HG02852 (cell line): Measurements from ENCODE around the gene AP1S3.
"Not testable (repeated sequence)": the region's sequence is repeated elsewhere in the genome, so short reads cannot be mapped to it uniquely, and the experiment has no call there.

ENCODE experiments used
- ATAC-seq: cut with Tn5 transposase; IDR thresholded peaks from one replicate; pipeline ENCODE4 v1.9.1; 2021; ENCODE audit warnings: mild to moderate bottlenecking, moderate library complexity; ENCODE audit not compliant: unreplicated experiment

AP1S3 gene

DNA sequence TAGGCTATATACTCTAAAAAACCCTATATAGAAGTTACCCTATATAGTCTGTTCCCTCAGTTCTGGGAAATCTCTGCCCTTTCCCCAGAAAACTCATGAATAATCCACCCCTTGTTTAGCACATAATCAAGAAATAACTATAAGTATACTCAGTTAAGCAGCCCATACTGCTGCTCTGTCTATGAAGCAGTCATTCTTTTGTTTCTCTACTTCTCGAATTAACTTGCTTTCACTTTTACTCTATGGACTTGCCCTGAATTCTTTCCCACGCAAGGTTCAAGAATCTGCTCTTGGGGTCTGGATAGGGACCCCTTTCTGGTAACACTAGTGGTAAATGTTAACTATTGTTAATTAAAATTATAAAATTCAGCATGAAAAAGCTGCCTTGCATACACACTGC, 17.4 kb upstream of the AP1S3 start:
- ATAC-seq = peak; percentile 59

GRCh38 chr2:223853425-223853837, 16.0 kb upstream of the AP1S3 start:
- ATAC-seq = no peak

GRCh38 chr2:223852281-223852795, 15.0 kb upstream of the AP1S3 start:
- no peak for ATAC-seq

DNA sequence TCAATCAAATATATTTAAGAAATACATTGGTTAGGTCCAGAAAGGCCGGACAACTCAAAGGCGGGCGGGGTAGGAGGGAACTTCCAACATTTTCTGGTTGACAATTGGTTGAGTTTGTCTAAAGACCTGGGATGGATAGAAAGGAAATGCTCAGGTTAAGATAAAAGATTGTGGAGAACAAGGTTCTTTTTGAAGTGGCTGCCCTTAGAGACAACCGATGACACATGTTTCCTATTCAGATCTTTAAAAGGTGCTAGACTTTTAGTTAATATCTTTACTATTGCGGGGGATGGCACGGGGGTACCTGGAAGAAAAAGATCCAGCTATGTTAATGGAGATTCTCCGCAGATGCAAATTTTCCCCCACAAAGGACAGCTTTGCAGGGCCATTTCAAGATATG, 10.0 kb upstream of the AP1S3 start:
- no peak for ATAC-seq

GRCh38 chr2:223846515-223846914, 9.1 kb upstream of the AP1S3 start:
- ATAC-seq = no peak

- no peak for ATAC-seq
These were observed 4.2 kb upstream of the AP1S3 start for GRCh38 chr2:223841436-223842190.

DNA sequence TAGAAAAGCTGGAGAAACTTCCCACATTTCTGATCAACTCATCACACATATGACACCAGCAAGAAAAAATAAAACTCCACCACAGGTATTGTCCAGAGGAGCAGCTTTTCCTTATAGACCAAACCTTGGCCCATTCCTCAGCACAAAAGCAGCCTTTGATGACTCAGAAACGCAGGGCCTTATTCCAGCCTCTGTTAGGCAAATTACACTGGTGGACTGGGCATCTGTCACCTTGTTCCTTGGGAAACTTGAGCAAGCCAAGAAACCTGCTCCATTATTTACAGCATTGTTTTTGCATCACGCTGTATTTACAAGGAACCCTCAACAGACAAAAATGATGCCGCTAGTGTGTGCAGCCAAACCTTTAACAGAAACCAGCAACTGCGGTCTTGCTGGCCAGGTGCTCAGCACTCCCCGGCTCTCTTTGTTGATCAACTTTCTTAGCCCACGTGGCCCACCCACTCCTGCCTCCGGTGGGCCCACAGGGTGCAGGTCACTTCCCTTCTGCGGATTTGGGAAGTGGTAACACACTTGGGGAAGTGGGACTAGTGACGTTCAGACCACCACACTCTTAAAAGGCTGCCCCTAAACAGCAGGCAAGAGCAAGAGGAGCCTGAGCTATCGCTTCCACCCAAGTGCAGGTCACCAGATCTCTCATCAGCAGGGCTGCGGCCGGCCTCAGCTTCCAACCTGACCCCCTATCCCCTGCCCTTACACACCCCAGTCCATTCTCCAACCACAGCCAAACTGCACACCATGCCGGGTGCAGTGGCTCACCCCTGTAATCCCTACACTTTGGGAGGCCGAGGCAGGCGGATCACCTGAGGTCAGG, 1.5 kb downstream of the AP1S3 start:
- ATAC-seq = peak; percentile 60

DNA sequence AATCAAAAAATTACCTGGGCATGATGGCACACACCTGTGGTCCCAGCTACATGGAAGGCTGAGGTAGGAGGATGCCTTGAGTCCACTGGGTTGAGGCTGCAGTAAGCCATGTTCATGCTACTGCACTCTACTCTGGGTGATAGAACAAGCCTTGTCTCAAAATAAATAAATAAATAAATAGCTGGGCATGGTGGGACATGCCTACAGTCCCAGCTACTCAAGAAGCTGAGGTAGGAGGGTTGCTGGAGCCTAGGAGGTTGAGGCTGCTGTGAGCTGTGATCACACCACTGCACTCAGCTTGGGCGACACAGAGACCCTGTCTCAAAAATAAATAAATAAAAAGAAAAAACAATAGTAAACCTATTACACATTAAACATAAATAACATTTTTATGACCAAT, 3.0 kb downstream of the AP1S3 start:
- no peak for ATAC-seq

- ATAC-seq = no peak
These were observed 5.0 kb downstream of the AP1S3 start for GRCh38 chr2:223832241-223832903.

DNA sequence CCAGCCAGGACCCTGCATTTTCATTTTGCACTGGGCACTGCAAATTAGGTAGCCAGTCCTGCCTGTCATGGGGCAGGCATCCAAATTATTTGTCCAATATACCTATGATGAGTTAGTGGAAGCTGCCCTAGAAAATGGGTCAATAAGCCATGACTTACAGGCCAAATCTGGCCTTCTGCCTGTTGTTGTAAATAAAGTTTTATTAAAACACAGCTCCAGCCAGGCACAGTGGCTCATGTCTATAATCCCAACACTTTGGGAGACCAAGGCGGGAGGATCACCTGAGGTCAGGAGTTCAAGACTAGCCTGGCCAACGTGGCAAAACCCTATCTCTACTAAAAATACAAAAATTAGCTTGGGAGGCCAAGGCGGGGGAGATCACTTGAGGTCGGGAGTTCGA, 8.3 kb downstream of the AP1S3 start:
- ATAC-seq = no peak

- ATAC-seq = no peak
These were observed 9.1 kb downstream of the AP1S3 start for GRCh38 chr2:223828314-223828713.

- ATAC-seq = no peak
These were observed 10.4 kb downstream of the AP1S3 start for GRCh38 chr2:223826995-223827394.

DNA sequence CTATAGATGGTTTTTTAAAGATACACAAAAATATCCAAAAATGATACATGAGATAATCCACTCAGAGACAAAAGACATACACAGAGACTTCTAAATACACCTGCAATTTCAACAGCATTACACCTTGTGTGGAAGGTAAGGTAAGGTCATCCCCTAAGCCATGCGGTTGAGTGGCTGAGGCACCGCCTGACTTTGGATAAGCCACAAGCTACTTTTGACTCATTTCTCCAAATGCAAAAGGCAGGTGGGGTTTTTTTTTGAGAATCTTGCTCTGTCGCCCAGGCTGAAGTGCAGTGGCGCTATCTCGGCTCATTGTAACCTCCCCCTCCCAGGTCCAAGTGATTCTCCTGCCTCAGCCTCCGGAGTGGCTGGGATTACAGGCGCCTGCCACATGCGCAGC, 13.1 kb downstream of the AP1S3 start:
- ATAC-seq = no peak

- ATAC-seq = peak; percentile 54
These were observed 14.6 kb downstream of the AP1S3 start for GRCh38 chr2:223822818-223823217.

- no peak for ATAC-seq
These were observed 16.8 kb downstream of the AP1S3 start for GRCh38 chr2:223820549-223820948.

- no peak for ATAC-seq
These were observed 17.5 kb downstream of the AP1S3 start for GRCh38 chr2:223819891-223820290.

GRCh38 chr2:223815884-223816570, 21.4 kb downstream of the AP1S3 start:
- ATAC-seq = no peak

DNA sequence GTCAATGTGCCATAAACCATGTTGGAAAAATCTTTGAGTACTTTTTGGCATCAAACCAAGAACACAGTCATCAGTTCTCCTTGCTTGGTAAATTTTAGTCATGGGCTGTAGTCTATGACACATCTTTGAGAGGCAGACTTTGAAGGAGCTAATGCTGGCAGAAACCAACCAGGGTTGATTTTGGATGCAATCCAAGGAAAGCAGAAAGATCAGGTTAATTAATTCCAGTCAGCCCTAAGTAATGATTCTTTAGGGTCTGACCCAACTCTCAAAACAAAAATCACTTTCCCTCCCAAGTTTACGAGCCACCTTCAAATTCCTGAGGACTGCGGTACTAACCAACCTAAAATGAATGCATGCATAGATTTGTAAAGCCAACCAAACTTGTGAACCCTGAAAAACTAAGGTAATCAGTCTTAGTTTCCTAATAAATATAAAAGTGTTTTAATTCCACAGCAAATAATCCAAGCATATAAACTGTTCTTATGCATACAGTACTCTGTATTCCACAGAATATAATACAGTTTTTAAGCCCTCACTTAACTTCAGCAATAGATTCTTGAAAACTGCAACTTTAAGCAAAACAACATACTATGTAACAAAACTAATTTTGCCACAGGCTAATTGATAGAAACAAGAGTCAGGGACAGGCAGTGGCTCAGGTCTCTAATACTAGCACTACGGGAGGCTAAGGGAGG, 22.0 kb downstream of the AP1S3 start:
- ATAC-seq = no peak

GRCh38 chr2:223814764-223815163, 22.6 kb downstream of the AP1S3 start:
- ATAC-seq = not testable (repeated sequence)

DNA sequence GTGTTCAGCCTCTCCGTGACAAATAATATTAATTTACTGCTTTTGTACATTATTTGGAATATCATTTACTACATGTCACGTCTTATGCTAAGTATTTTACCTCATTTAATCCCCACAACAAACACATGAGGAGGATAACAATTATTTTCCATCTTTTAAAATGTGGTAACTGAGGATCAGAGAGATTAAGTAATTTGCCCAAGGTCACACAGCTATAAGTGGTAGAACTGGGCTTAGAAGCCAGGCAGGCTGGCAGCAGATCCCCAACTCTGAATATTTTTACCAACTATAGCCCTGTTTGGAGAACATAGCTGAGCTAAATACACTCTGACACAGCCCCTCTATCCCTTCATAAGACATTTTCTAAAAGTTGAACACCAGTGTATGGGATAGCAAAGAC, 24.1 kb downstream of the AP1S3 start:
- no peak for ATAC-seq
